HepG2 (cell line): ENCODE measurements around the gene TTLL12. TPM values are rescaled to one million over a fixed set of nuclear protein-coding genes. Genes with fewer than 3 reads are reported as not detected.

ENCODE experiments used
- BCL6 ChIP-seq: IDR thresholded peaks from 2 replicates; pipeline ENCODE4 v1.6.1; 2016; ENCODE audit warnings: missing genetic modification reagents, missing compliant biosample characterization
- FOXM1 ChIP-seq: sonication (generic); formaldehyde crosslinking; IDR thresholded peaks from 2 replicates; pipeline ENCODE4 v1.5.0; 2020; ENCODE audit warnings: missing genetic modification reagents
- HDAC1 ChIP-seq: sonication (generic); formaldehyde crosslinking; IDR thresholded peaks from 2 replicates; pipeline ENCODE4 v1.5.1; 2020; ENCODE audit warnings: mild to moderate bottlenecking, missing genetic modification reagents
- HNRNPH1 ChIP-seq: fragments of 200-400 bp; formaldehyde crosslinking; optimal IDR thresholded peaks from 2 replicates; pipeline ENCODE3; 2017; ENCODE audit warnings: mild to moderate bottlenecking, low read depth, low read length
- KIAA2018 ChIP-seq: sonication (generic); formaldehyde crosslinking; IDR thresholded peaks from 2 replicates; pipeline ENCODE4 v1.5.0; 2020; ENCODE audit warnings: mild to moderate bottlenecking, missing genetic modification reagents, borderline replicate concordance
- RARG ChIP-seq: sonication (generic); formaldehyde crosslinking; IDR thresholded peaks from 2 replicates; pipeline ENCODE4 v1.4.0; 2020; ENCODE audit warnings: low read depth, mild to moderate bottlenecking, missing genetic modification reagents
- SALL1 ChIP-seq: sonication (generic); formaldehyde crosslinking; IDR thresholded peaks from 2 replicates; pipeline ENCODE4 v1.8.0; 2022; ENCODE audit warnings: mild to moderate bottlenecking, missing genetic modification reagents
- SKIL ChIP-seq: sonication (generic); formaldehyde crosslinking; IDR thresholded peaks from 2 replicates; pipeline ENCODE4 v1.8.0; 2022; ENCODE audit warnings: missing genetic modification reagents, mild to moderate bottlenecking, moderate library complexity, borderline replicate concordance
- SOX6 ChIP-seq, 2 experiments: fragments of 450-650 bp in 1 of 2; sonication (generic) in 1 of 2; formaldehyde crosslinking in 1 of 2; IDR thresholded peaks; 2 replicates each; pipeline versions ENCODE4 v1.4.0 to v1.6.1; 2017 to 2020; ENCODE audit warnings: antibody characterized with exemption in 1 of 2, mild to moderate bottlenecking in 1 of 2, missing genetic modification reagents in 1 of 2
- STAT5B ChIP-seq: sonication (generic); formaldehyde crosslinking; IDR thresholded peaks from 2 replicates; pipeline ENCODE4 v1.4.0; 2020; ENCODE audit warnings: missing genetic modification reagents
- ZNF558 ChIP-seq: sonication (generic); formaldehyde crosslinking; IDR thresholded peaks from 2 replicates; pipeline ENCODE4 v1.9.0; 2022; ENCODE audit warnings: mild to moderate bottlenecking, missing genetic modification reagents, borderline replicate concordance
- polyA plus RNA-seq, 8 experiments: library from polyadenylated mRNA; depleted of rRNA in 3 of 8; stranded (reverse) in 7 of 8; unstranded in 1 of 8; fragments of >200 nt; fragmentation: Illumina TruSeq in 4 of 8; extraction: Trizol in 4 of 8; gene quantifications; 2 replicates each; pipeline versions ENCODE4 v1.2.1 to v1.2.3, GENCODE V29; 2011 to 2016; ENCODE audit warnings: low read depth in 4 of 8, missing spikeins in 1 of 8, mixed read lengths in 1 of 8; ENCODE audit not compliant: insufficient read depth in 1 of 8
- total RNA-seq, 5 experiments: library from RNA; depleted of rRNA; stranded (reverse); fragments of >200 nt; fragmentation: Illumina TruSeq; extraction: Trizol; gene quantifications; 2 replicates each; pipeline ENCODE4 v1.2.3, GENCODE V29; 2016; ENCODE audit warnings: low read depth in 1 of 5
- TF ChIP-seq, protein P1 (sequence below): sonication (generic); formaldehyde crosslinking; IDR thresholded peaks from 2 replicates; pipeline ENCODE4 v1.5.1; 2020; ENCODE audit warnings: mild to moderate bottlenecking, moderate library complexity, missing genetic modification reagents
- TF ChIP-seq, protein P2 (sequence below): sonication (generic); IDR thresholded peaks from 2 replicates; pipeline ENCODE4 v1.6.1; 2016; ENCODE audit warnings: low read depth, borderline replicate concordance

TTLL12 gene
- total and polyA plus RNA-seq, 2 of the 13 experiments (the other 11 are each of a cell fraction or from before 2014, with no cell fraction given) = 11.9 to 38.1 TPM

GRCh38 chr22:43118024-43118849, 68.7 kb downstream of the TTLL12 start (continued):
- TF ChIP-seq ZNF558 (CRISPR knock-in tag) (no peak), FOXM1 (CRISPR knock-in tag) (no peak), SKIL (CRISPR knock-in tag) (no peak), STAT5B (CRISPR knock-in tag) (no peak), RARG (CRISPR knock-in tag) (no peak), HDAC1 (CRISPR knock-in tag) (0 out of 2 replicates have a peak, but pooled peaks have one; percentile 30), KIAA2018 (no peak), BCL6 (CRISPR knock-in tag) (peak; percentile 19; the same call in 1 of the 2 replicates), HNRNPH1 (no peak), SOX6 (IDR thresholded peaks at IDR 0.05) (no peak), SOX6 (CRISPR knock-in tag; IDR thresholded peaks at IDR 0.05) (no peak), SALL1 (CRISPR knock-in tag) (no peak)
- TF ChIP-seq, protein P1, sequence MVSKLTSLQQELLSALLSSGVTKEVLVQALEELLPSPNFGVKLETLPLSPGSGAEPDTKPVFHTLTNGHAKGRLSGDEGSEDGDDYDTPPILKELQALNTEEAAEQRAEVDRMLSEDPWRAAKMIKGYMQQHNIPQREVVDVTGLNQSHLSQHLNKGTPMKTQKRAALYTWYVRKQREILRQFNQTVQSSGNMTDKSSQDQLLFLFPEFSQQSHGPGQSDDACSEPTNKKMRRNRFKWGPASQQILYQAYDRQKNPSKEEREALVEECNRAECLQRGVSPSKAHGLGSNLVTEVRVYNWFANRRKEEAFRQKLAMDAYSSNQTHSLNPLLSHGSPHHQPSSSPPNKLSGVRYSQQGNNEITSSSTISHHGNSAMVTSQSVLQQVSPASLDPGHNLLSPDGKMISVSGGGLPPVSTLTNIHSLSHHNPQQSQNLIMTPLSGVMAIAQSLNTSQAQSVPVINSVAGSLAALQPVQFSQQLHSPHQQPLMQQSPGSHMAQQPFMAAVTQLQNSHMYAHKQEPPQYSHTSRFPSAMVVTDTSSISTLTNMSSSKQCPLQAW (CRISPR knock-in tag) = no peak
- TF ChIP-seq, protein P2, sequence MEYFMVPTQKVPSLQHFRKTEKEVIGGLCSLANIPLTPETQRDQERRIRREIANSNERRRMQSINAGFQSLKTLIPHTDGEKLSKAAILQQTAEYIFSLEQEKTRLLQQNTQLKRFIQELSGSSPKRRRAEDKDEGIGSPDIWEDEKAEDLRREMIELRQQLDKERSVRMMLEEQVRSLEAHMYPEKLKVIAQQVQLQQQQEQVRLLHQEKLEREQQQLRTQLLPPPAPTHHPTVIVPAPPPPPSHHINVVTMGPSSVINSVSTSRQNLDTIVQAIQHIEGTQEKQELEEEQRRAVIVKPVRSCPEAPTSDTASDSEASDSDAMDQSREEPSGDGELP = no peak; the same call in 1 of the 2 replicates
